ENCODE data around the gene ATG7.

Gene ATG7

DNA sequence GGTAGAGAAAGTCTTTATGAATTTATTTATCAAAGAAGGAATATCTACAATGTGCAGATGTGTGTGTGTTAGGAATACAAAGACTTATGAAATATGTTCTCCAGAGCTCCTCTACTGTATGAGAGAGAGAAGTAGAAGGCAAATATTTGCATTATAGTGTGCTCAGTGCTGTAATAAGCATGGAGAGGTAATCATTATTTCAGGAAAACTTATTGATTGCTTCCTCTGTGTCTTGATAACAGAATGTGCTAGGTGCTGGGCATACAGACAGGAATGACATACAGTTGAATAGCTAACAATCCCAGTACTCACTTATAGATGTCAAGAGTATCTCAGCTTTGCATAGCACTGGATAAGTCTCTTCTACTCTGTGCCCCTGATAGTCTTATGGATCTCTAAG is 30.2 kb downstream of the ATG7 start:
- TF ChIP-seq, protein P1, sequence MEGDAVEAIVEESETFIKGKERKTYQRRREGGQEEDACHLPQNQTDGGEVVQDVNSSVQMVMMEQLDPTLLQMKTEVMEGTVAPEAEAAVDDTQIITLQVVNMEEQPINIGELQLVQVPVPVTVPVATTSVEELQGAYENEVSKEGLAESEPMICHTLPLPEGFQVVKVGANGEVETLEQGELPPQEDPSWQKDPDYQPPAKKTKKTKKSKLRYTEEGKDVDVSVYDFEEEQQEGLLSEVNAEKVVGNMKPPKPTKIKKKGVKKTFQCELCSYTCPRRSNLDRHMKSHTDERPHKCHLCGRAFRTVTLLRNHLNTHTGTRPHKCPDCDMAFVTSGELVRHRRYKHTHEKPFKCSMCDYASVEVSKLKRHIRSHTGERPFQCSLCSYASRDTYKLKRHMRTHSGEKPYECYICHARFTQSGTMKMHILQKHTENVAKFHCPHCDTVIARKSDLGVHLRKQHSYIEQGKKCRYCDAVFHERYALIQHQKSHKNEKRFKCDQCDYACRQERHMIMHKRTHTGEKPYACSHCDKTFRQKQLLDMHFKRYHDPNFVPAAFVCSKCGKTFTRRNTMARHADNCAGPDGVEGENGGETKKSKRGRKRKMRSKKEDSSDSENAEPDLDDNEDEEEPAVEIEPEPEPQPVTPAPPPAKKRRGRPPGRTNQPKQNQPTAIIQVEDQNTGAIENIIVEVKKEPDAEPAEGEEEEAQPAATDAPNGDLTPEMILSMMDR (IDR thresholded peaks at IDR 0.05) = no peak

GRCh38 chr3:11304175-11304574 is 32.0 kb downstream of the ATG7 start:
- H3K9ac ChIP-seq = no peak overlapping the region
- no peaks in the 10 kb centered on the region for H3K36me3 ChIP-seq (ENCODE audit: control insufficient read depth, insufficient read depth, low read length)
- H3K4me2 ChIP-seq (ENCODE audit: low read length) = no peak overlapping the region
- H2AFZ ChIP-seq = no peak overlapping the region
- no peak overlapping the region for H3K27ac ChIP-seq
- no peaks in the 10 kb centered on the region for H3K27me3 ChIP-seq (ENCODE audit: control insufficient read depth, insufficient read depth, low read length)
- no peaks in the 10 kb centered on the region for H3K79me2 ChIP-seq
- TF ChIP-seq, protein P1 (IDR thresholded peaks at IDR 0.05) = no peak
- no peaks in the 10 kb centered on the region for H3K4me1 ChIP-seq
- H3K4me3 ChIP-seq (ENCODE audit: low read depth, low read length) = no peak overlapping the region
- no peaks in the 10 kb centered on the region for H3K9me3 ChIP-seq (ENCODE audit: control insufficient read depth, low read length)

More for the DNA sequence above, 30.2 kb downstream of the ATG7 start:
- Histone ChIP-seq H3K27me3 (ENCODE audit: control insufficient read depth, insufficient read depth, low read length) (no peaks in the 10 kb centered on the region), H3K4me1 (no peaks in the 10 kb centered on the region), H3K36me3 (ENCODE audit: control insufficient read depth, insufficient read depth, low read length) (no peaks in the 10 kb centered on the region), H3K9me3 (ENCODE audit: control insufficient read depth, low read length) (no peaks in the 10 kb centered on the region), H3K9ac (no peak overlapping the region), H2AFZ (no peak overlapping the region), H3K79me2 (no peaks in the 10 kb centered on the region), H3K4me2 (ENCODE audit: low read length) (no peak overlapping the region), H3K4me3 (ENCODE audit: low read depth, low read length) (no peak overlapping the region), H3K27ac (no peak overlapping the region)

GRCh38 chr3:11305509-11305908 is 33.3 kb downstream of the ATG7 start:
- Histone ChIP-seq H3K9me3 (ENCODE audit: control insufficient read depth, low read length) (no peaks in the 10 kb centered on the region), H2AFZ (no peak overlapping the region), H3K4me2 (ENCODE audit: low read length) (no peak overlapping the region), H3K4me1 (no peaks in the 10 kb centered on the region), H3K27me3 (ENCODE audit: control insufficient read depth, insufficient read depth, low read length) (no peaks in the 10 kb centered on the region), H3K36me3 (ENCODE audit: control insufficient read depth, insufficient read depth, low read length) (no peaks in the 10 kb centered on the region), H3K27ac (no peak overlapping the region), H3K79me2 (no peaks in the 10 kb centered on the region), H3K4me3 (ENCODE audit: low read depth, low read length) (no peak overlapping the region), H3K9ac (no peak overlapping the region)
- TF ChIP-seq, protein P1 (IDR thresholded peaks at IDR 0.05) = no peak

- Histone ChIP-seq H3K79me2 (no peaks in the 10 kb centered on the region), H3K9ac (no peak overlapping the region), H2AFZ (no peak overlapping the region), H3K27ac (no peak overlapping the region), H3K27me3 (ENCODE audit: control insufficient read depth, insufficient read depth, low read length) (no peaks in the 10 kb centered on the region), H3K36me3 (ENCODE audit: control insufficient read depth, insufficient read depth, low read length) (no peaks in the 10 kb centered on the region), H3K4me3 (ENCODE audit: low read depth, low read length) (no peak overlapping the region), H3K9me3 (ENCODE audit: control insufficient read depth, low read length) (no peaks in the 10 kb centered on the region), H3K4me2 (ENCODE audit: low read length) (no peak overlapping the region), H3K4me1 (no peaks in the 10 kb centered on the region)
- TF ChIP-seq, protein P1 (IDR thresholded peaks at IDR 0.05) = no peak
Measured at GRCh38 chr3:11306817-11307589, 34.8 kb downstream of the ATG7 start.

Data from parathyroid adenoma (tissue), 2 donors.